Mucosa of gallbladder (tissue), 1 donor: ENCODE data around the gene EFNA2. TPM values are rescaled to one million over a fixed set of nuclear protein-coding genes. Genes with fewer than 3 reads are reported as not detected.
"Not testable (repeated sequence)": the region's sequence is repeated elsewhere in the genome, so short reads cannot be mapped to it uniquely, and the experiment has no call there.

Experiments
- DNase-seq: peaks from one replicate; pipeline ENCODE4 v3.0.0-alpha.2; 2020; ENCODE audit warnings: low spot score
- total RNA-seq: library from RNA; stranded (reverse); gene quantifications from one replicate; pipeline ENCODE4 v1.2.1, GENCODE V29; 2021
- donor health status: DM: no; HTN: no; CAD: no.

EFNA2 gene
- total RNA-seq, 1 donor from 2014 or later, result 8.4 TPM

- no peak for DNase-seq
Measured at GRCh38 chr19:1317274-1318003, 31.8 kb downstream of the EFNA2 start.

GRCh38 chr19:1318678-1319471, 33.2 kb downstream of the EFNA2 start:
- no peak for DNase-seq

GRCh38 chr19:1320282-1320650, 34.6 kb downstream of the EFNA2 start:
- not testable (repeated sequence) for DNase-seq

- no peak for DNase-seq
Measured at GRCh38 chr19:1321539-1321938, 35.9 kb downstream of the EFNA2 start.

GRCh38 chr19:1322198-1322981, 36.7 kb downstream of the EFNA2 start:
- no peak for DNase-seq

- no peak for DNase-seq
Measured at GRCh38 chr19:1324249-1324805, 38.7 kb downstream of the EFNA2 start.

- DNase-seq, result peak; percentile 33
Measured at GRCh38 chr19:1324806-1325567, 39.3 kb downstream of the EFNA2 start.

- no peak for DNase-seq
Measured at GRCh38 chr19:1325568-1326294, 40.1 kb downstream of the EFNA2 start.

GRCh38 chr19:1327125-1327524, 41.5 kb downstream of the EFNA2 start:
- no peak for DNase-seq

GRCh38 chr19:1332208-1332607, 46.5 kb downstream of the EFNA2 start:
- not testable (repeated sequence) for DNase-seq

- DNase-seq, result no peak
Measured at GRCh38 chr19:1336079-1336684, 50.5 kb downstream of the EFNA2 start.

- no peak for DNase-seq
Measured at GRCh38 chr19:1340681-1341469, 55.2 kb downstream of the EFNA2 start.

GRCh38 chr19:1343041-1343440, 57.4 kb downstream of the EFNA2 start:
- no peak for DNase-seq

- no peak for DNase-seq
Measured at GRCh38 chr19:1349211-1349610, 63.5 kb downstream of the EFNA2 start.

- DNase-seq, result no peak
Measured at GRCh38 chr19:1350867-1351266, 65.2 kb downstream of the EFNA2 start.
